Measurements from ENCODE around the gene FBN1.

DNA sequence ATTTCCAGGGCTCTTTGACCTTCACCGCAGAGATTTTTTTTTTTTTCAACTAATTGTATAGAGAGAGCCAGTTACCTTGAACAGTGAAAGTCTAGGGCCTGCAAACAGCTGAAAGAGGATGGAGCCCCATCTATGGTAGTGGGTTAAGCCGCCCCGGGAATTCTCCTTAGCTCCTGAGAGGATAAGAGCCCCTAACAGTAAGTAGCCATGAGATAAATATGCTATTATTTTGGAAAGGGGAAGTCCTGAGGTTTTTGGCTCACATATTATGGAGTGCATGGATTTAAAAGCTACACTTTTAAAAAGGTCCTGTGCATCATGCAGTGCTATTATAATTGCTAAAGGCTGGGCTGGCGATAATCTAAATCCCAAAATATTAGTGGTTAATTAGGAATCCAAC is 115.0 kb downstream of the FBN1 start:
- TF ChIP-seq, protein P1, sequence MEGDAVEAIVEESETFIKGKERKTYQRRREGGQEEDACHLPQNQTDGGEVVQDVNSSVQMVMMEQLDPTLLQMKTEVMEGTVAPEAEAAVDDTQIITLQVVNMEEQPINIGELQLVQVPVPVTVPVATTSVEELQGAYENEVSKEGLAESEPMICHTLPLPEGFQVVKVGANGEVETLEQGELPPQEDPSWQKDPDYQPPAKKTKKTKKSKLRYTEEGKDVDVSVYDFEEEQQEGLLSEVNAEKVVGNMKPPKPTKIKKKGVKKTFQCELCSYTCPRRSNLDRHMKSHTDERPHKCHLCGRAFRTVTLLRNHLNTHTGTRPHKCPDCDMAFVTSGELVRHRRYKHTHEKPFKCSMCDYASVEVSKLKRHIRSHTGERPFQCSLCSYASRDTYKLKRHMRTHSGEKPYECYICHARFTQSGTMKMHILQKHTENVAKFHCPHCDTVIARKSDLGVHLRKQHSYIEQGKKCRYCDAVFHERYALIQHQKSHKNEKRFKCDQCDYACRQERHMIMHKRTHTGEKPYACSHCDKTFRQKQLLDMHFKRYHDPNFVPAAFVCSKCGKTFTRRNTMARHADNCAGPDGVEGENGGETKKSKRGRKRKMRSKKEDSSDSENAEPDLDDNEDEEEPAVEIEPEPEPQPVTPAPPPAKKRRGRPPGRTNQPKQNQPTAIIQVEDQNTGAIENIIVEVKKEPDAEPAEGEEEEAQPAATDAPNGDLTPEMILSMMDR (IDR thresholded peaks at IDR 0.05), result no peak
- TF ChIP-seq POLR2A (IDR thresholded peaks at IDR 0.05), result no peak
